Osteocyte (in vitro differentiated cells): ENCODE results near the gene TPBG. TPM values are rescaled to one million over a fixed set of nuclear protein-coding genes. Genes with fewer than 3 reads are reported as not detected.

Experiments
- DNase-seq: peaks from one replicate; pipeline ENCODE4 v3.0.0; 2021; ENCODE audit warnings: mixed read lengths; ENCODE audit not compliant: unreplicated experiment; ENCODE audit errors: extremely low spot score
- H3K27ac Mint-ChIP-seq: one replicate; pipeline ENCODE4 v1.8.0; 2021; ENCODE audit warnings: mild to moderate bottlenecking, mixed read lengths; ENCODE audit not compliant: unreplicated experiment
- H3K27me3 Mint-ChIP-seq: one replicate; pipeline ENCODE4 v1.8.0; 2021; ENCODE audit warnings: mixed read lengths; ENCODE audit not compliant: unreplicated experiment
- H3K36me3 Mint-ChIP-seq: one replicate; pipeline ENCODE4 v1.8.0; 2021; ENCODE audit warnings: mixed read lengths; ENCODE audit not compliant: unreplicated experiment
- H3K4me1 Mint-ChIP-seq: one replicate; pipeline ENCODE4 v1.8.0; 2021; ENCODE audit warnings: mixed read lengths; ENCODE audit not compliant: unreplicated experiment
- H3K4me3 Mint-ChIP-seq: one replicate; pipeline ENCODE4 v1.8.0; 2021; ENCODE audit warnings: mild to moderate bottlenecking, moderate library complexity, mixed read lengths; ENCODE audit not compliant: unreplicated experiment
- H3K9me3 Mint-ChIP-seq: one replicate; pipeline ENCODE4 v1.8.0; 2021; ENCODE audit warnings: mixed read lengths; ENCODE audit not compliant: unreplicated experiment
- total RNA-seq: library from RNA; stranded (reverse); gene quantifications from 2 replicates; pipeline ENCODE4 v1.2.1, GENCODE V29; 2021
- TF ChIP-seq, protein P1 (sequence below): fragments of 200-600 bp; sonication (generic); IDR thresholded peaks from 2 replicates; pipeline ENCODE4 v1.5.0; 2021; ENCODE audit warnings: antibody characterized with exemption, mild to moderate bottlenecking, moderate library complexity

Gene TPBG
- total RNA-seq, 1 donor from 2014 or later: 47.1 TPM

DNA sequence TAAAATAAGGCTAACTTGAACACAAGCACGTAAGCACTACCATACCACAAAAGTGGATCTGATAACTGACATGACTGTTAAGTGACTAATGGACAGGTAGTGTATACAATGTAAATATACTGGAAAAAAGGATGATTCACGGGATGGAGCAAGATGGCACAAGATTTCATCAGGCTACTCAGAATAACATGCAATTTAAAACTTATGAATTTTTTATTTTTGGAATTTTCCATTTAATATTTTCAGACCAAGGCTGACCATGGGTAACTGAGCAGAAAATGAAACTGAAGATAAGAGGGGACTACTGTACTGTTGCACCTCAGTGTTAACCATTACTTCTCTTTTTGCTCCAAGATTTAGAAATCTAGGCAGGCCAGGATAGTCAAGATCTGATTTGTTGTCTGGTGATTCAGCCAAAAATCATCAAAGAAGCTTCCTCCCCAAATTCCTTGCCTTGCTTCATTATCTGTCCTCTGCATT is 45.4 kb downstream of the TPBG start:
- Mint-ChIP-seq H3K27ac (no peak overlapping the region), H3K36me3 (no peaks in the 10 kb centered on the region), H3K4me1 (peaks cover 14% of the 10 kb centered on the region), H3K27me3 (peaks cover 14% of the 10 kb centered on the region), H3K4me3 (no peak overlapping the region), H3K9me3 (no peaks in the 10 kb centered on the region)
- DNase-seq: no peak
- TF ChIP-seq, protein P1, sequence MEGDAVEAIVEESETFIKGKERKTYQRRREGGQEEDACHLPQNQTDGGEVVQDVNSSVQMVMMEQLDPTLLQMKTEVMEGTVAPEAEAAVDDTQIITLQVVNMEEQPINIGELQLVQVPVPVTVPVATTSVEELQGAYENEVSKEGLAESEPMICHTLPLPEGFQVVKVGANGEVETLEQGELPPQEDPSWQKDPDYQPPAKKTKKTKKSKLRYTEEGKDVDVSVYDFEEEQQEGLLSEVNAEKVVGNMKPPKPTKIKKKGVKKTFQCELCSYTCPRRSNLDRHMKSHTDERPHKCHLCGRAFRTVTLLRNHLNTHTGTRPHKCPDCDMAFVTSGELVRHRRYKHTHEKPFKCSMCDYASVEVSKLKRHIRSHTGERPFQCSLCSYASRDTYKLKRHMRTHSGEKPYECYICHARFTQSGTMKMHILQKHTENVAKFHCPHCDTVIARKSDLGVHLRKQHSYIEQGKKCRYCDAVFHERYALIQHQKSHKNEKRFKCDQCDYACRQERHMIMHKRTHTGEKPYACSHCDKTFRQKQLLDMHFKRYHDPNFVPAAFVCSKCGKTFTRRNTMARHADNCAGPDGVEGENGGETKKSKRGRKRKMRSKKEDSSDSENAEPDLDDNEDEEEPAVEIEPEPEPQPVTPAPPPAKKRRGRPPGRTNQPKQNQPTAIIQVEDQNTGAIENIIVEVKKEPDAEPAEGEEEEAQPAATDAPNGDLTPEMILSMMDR: no peak

DNA sequence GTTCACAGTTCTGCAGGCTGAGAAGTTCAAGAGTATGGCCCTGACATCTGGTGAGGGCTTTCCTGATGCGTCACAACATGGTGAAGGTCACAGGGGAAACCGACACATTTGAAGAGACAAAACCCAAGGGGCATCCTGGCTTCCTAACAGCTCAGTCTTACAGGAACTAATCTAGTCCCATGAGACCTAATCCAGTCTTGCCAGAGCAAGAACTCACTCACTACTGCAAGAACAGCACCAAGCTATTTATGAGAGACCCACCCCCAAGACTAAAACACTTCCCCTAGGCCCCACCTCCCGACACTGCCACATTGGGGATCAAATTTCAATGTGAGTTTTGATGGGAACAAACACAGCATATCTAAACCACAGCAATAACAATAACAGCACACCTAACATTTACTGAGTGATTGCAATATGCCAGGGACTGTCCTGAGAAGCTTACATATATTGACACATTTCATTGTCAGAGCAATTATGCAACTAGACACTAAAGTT is 46.6 kb downstream of the TPBG start:
- H3K4me3 Mint-ChIP-seq: no peak overlapping the region
- peaks cover 13% of the 10 kb centered on the region for H3K27me3 Mint-ChIP-seq
- TF ChIP-seq, protein P1: no peak
- peaks cover 14% of the 10 kb centered on the region for H3K4me1 Mint-ChIP-seq
- no peak overlapping the region for H3K27ac Mint-ChIP-seq
- no peak for DNase-seq
- no peaks in the 10 kb centered on the region for H3K36me3 Mint-ChIP-seq
- H3K9me3 Mint-ChIP-seq: no peaks in the 10 kb centered on the region

DNA sequence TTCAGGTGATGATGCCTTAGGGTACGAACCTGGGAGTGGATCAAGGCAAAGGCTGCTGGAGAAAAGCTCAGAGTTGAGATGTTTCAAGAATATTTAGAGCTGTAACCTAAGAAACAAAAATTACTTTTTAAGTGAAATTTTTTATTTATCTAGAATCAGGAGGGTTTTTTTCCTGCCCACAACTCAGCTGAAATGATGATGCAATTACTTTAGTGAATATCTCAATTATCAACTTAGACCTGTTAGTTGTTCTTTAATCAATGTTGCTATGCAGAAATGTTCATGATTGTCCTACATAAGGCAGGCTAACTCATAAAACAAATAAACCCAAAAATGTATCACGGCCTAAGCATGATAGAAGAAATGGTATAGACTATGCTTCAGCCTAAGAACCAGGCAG is 50.3 kb downstream of the TPBG start:
- TF ChIP-seq, protein P1: no peak
- no peaks in the 10 kb centered on the region for H3K36me3 Mint-ChIP-seq
- peaks cover 26% of the 10 kb centered on the region for H3K4me1 Mint-ChIP-seq
- no peak overlapping the region for H3K4me3 Mint-ChIP-seq
- no peak overlapping the region for H3K27ac Mint-ChIP-seq
- peaks cover 13% of the 10 kb centered on the region for H3K27me3 Mint-ChIP-seq
- H3K9me3 Mint-ChIP-seq: no peaks in the 10 kb centered on the region
- no peak for DNase-seq

DNA sequence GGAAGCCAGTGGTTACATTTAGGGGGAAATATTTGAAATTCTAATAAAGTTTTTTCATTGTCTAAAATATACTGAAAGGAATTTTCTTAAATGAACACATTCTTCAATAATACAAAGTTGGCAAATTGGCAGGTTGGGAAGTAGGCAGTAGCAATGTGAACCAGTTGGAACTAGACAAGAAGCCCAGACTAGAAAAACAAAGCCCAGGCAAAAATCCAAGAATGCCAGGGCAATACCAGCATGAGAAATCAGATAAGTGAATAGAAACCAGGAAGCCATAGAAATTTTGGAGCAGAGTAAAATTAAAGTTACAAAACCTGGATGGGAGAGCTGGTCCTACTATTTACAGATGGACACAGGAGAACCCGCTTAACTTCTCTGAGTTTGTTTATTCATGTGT is 52.2 kb downstream of the TPBG start:
- peaks cover 12% of the 10 kb centered on the region for H3K4me1 Mint-ChIP-seq
- H3K27ac Mint-ChIP-seq: peak overlapping the region; percentile 28
- no peaks in the 10 kb centered on the region for H3K36me3 Mint-ChIP-seq
- TF ChIP-seq, protein P1: no peak
- no peak overlapping the region for H3K4me3 Mint-ChIP-seq
- no peak for DNase-seq
- H3K9me3 Mint-ChIP-seq: no peaks in the 10 kb centered on the region
- peaks cover 13% of the 10 kb centered on the region for H3K27me3 Mint-ChIP-seq

DNA sequence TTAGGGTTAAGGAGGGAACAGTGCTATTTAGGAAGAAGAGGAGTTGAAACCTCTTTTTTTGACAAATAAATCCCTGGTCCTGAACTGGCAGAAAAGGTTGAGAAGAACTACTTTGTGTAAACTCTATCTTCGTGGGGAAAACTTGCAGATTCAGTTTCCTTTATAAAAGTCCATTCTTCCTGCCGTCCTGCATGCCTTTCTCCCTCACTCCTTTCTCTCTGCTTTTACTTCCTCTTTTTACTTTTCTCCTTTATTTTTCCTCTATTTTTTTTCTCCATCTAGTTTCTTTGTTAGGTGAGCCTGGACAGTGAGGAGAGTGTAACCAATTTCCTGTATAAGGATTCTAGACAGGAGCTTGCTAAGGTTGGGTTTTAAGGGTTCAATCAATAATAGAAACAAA is 52.7 kb downstream of the TPBG start:
- Mint-ChIP-seq H3K4me1 (peaks cover 12% of the 10 kb centered on the region), H3K27ac (peak overlapping the region; percentile 28), H3K9me3 (no peaks in the 10 kb centered on the region), H3K36me3 (no peaks in the 10 kb centered on the region), H3K27me3 (peaks cover 13% of the 10 kb centered on the region), H3K4me3 (no peak overlapping the region)
- no peak for DNase-seq
- TF ChIP-seq, protein P1: no peak

Other genes starting within 250 kb of the TPBG start
- gene IBTK, start 116.1 kb upstream of the TPBG start, total RNA-seq: 28.0 TPM in 2 replicates